ENCODE measurements around the gene HDGF. TPM values are rescaled to one million over a fixed set of nuclear protein-coding genes. Genes with fewer than 3 reads are reported as not detected.

The HDGF gene
- total RNA-seq, 8 experiments from 2014 or later: 93.4 to 328 (median 187) TPM

- in situ Hi-C loops (cut with MboI; ENCODE audit: low pct_unique_long_range_greater_than_20kb in 2 of 9, low sequenced_read_pairs in 9 of 9, unreplicated experiment in 9 of 9): no loop called here
Measured at GRCh38 chr1:156740237-156740740, 11.2 kb downstream of the HDGF start.

GRCh38 chr1:156738916-156739315, 12.6 kb downstream of the HDGF start:
- WGBS, 10 experiments: 67 to 100% (median 100%) methylated on average over 2 of the region's 2 CpGs; no CpG with 5 or more reads in 3 of the 10 experiments
- in situ Hi-C loops (cut with MboI; ENCODE audit: low pct_unique_long_range_greater_than_20kb in 2 of 9, low sequenced_read_pairs in 9 of 9, unreplicated experiment in 9 of 9): no loop called here
- H3K4me1 ChIP-seq (replicated peaks in 1 of 2): peaks cover 14 to 16% of the 10 kb centered on the region in 2 donors
- no peak for ATAC-seq (replicated peaks in 6 of 8)
- H3K27ac ChIP-seq: no peak overlapping the region
- no peak overlapping the region for H3K4me3 ChIP-seq

More at GRCh38 chr1:156740237-156740740, 11.2 kb downstream of the HDGF start:
- peak overlapping the region; percentile 58 to 80 (median 65) for H3K4me3 ChIP-seq
- 5 to 47% (median 15%) methylated on average over 2 to 7 of the region's 7 CpGs for WGBS, 10 experiments
- peak in 7 of 8 experiments; percentile 9 to 32 (median 23) for ATAC-seq (replicated peaks in 6 of 8)
- H3K4me1 ChIP-seq (replicated peaks in 1 of 2): peaks cover 14 to 16% of the 10 kb centered on the region in 2 donors
- peak overlapping the region; percentile 16 to 70 for H3K27ac ChIP-seq

GRCh38 chr1:156738407-156738806, 13.1 kb downstream of the HDGF start:
- ATAC-seq (replicated peaks in 6 of 8): no peak
- no peak overlapping the region for H3K27ac ChIP-seq
- H3K4me1 ChIP-seq (replicated peaks in 1 of 2): peaks cover 14 to 16% of the 10 kb centered on the region in 2 donors
- no peak overlapping the region for H3K4me3 ChIP-seq
- WGBS, 10 experiments: 87 to 100% (median 93%) methylated on average over 1 to 9 of the region's 10 CpGs; no CpG with 5 or more reads in 1 of the 10 experiments
- in situ Hi-C loops (cut with MboI; ENCODE audit: low pct_unique_long_range_greater_than_20kb in 2 of 9, low sequenced_read_pairs in 9 of 9, unreplicated experiment in 9 of 9): no loop called here

- Histone ChIP-seq H3K27ac (no peak overlapping the region), H3K4me1 (replicated peaks in 1 of 2) (peaks cover 10 to 12% of the 10 kb centered on the region in 2 donors), H3K4me3 (no peak overlapping the region)
- in situ Hi-C loops (cut with MboI; ENCODE audit: low pct_unique_long_range_greater_than_20kb in 2 of 9, low sequenced_read_pairs in 9 of 9, unreplicated experiment in 9 of 9): no loop called here
- ATAC-seq (replicated peaks in 6 of 8): peak in 1 of 8 experiments; percentile 15
- 84 to 100% (median 100%) methylated on average over 1 to 4 of the region's 20 CpGs; no CpG with 5 or more reads in 5 of the 10 experiments for WGBS, 10 experiments
Measured at GRCh38 chr1:156733989-156734584, 17.4 kb downstream of the HDGF start.

GRCh38 chr1:156728599-156729462, 22.6 kb downstream of the HDGF start, which contains the start of gene ISG20L2:
ISG20L2 (minus strand) TSS chr1:156728766; CDS start chr1:156727652, 1,114 bp downstream.
- WGBS, 10 experiments: 1 to 16% (median 8%) methylated on average over 3 to 36 of the region's 57 CpGs; no CpG with 5 or more reads in 1 of the 10 experiments
- Histone ChIP-seq H3K4me3 (peak within 1 kb of the TSS; percentile 59 to 86 (median 81)), H3K27ac (peak within 1 kb of the TSS; percentile 96), H3K4me1 (replicated peaks in 1 of 2) (peaks cover 37 to 39% of the 10 kb centered on the region in 2 donors)
- peak; percentile 87 to 93 (median 91) for ATAC-seq (replicated peaks in 6 of 8)
- in situ Hi-C loops (cut with MboI; ENCODE audit: low pct_unique_long_range_greater_than_20kb in 2 of 9, low sequenced_read_pairs in 9 of 9, unreplicated experiment in 9 of 9): no loop called here

GRCh38 chr1:156727926-156728598, 23.4 kb downstream of the HDGF start, which contains the start of gene METTL25B:
METTL25B (plus strand) TSS chr1:156728469; CDS start chr1:156729105, 636 bp downstream.
- ATAC-seq (replicated peaks in 6 of 8): peak; percentile 69 to 83 (median 78)
- WGBS, 10 experiments: 0 to 2% (median 0%) methylated on average over 5 to 27 of the region's 46 CpGs; no CpG with 5 or more reads in 2 of the 10 experiments
- Histone ChIP-seq H3K4me1 (replicated peaks in 1 of 2) (peaks cover 37 to 39% of the 10 kb centered on the region in 2 donors), H3K27ac (peak within 1 kb of the TSS; percentile 96), H3K4me3 (peak within 1 kb of the TSS; percentile 59 to 86 (median 81))
- in situ Hi-C loops (cut with MboI; ENCODE audit: low pct_unique_long_range_greater_than_20kb in 2 of 9, low sequenced_read_pairs in 9 of 9, unreplicated experiment in 9 of 9): no loop called here

- in situ Hi-C loops (cut with MboI; ENCODE audit: low pct_unique_long_range_greater_than_20kb in 2 of 9, low sequenced_read_pairs in 9 of 9, unreplicated experiment in 9 of 9): no loop called here
- Histone ChIP-seq H3K27ac (peak overlapping the region; percentile 96), H3K4me1 (replicated peaks in 1 of 2) (peaks cover 37 to 39% of the 10 kb centered on the region in 2 donors), H3K4me3 (peak overlapping the region; percentile 59 to 86 (median 81))
- no peak for ATAC-seq (replicated peaks in 6 of 8)
- WGBS, 10 experiments: 0 to 56% (median 25%) methylated on average over 1 to 7 of the region's 7 CpGs; no CpG with 5 or more reads in 1 of the 10 experiments
Measured at GRCh38 chr1:156727492-156727891, 24.0 kb downstream of the HDGF start.

GRCh38 chr1:156726549-156727226, 24.8 kb downstream of the HDGF start:
- in situ Hi-C loops (cut with MboI; ENCODE audit: low pct_unique_long_range_greater_than_20kb in 2 of 9, low sequenced_read_pairs in 9 of 9, unreplicated experiment in 9 of 9): no loop called here
- H3K4me3 ChIP-seq: peak overlapping the region; percentile 59 to 86 (median 81)
- no peak for ATAC-seq (replicated peaks in 6 of 8)
- H3K27ac ChIP-seq: no peak overlapping the region
- WGBS, 10 experiments: 0 to 52% (median 32%) methylated on average over 2 to 15 of the region's 15 CpGs; no CpG with 5 or more reads in 2 of the 10 experiments
- H3K4me1 ChIP-seq (replicated peaks in 1 of 2): peaks cover 37 to 39% of the 10 kb centered on the region in 2 donors

GRCh38 chr1:156725683-156726280, 25.7 kb downstream of the HDGF start:
- no peak overlapping the region for H3K27ac ChIP-seq
- peak overlapping the region; percentile 59 to 86 (median 81) for H3K4me3 ChIP-seq
- 0 to 36% (median 14%) methylated on average over 1 to 16 of the region's 18 CpGs for WGBS, 10 experiments
- H3K4me1 ChIP-seq (replicated peaks in 1 of 2): peaks cover 37 to 39% of the 10 kb centered on the region in 2 donors
- peak; percentile 37 to 49 (median 46) for ATAC-seq (replicated peaks in 6 of 8)
- in situ Hi-C loops (cut with MboI; ENCODE audit: low pct_unique_long_range_greater_than_20kb in 2 of 9, low sequenced_read_pairs in 9 of 9, unreplicated experiment in 9 of 9): no loop called here

- in situ Hi-C loops (cut with MboI; ENCODE audit: low pct_unique_long_range_greater_than_20kb in 2 of 9, low sequenced_read_pairs in 9 of 9, unreplicated experiment in 9 of 9): loop anchor here in 1 of 9 experiments (5.0 kb wide), 1 partner anchor 34 kb away; no protein-coding TSS in a partner anchor
Measured at GRCh38 chr1:156721535-156721934, 29.9 kb downstream of the HDGF start.

GRCh38 chr1:156721131-156721530, 30.3 kb downstream of the HDGF start:
- no peak for ATAC-seq (replicated peaks in 6 of 8)
- in situ Hi-C loops (cut with MboI; ENCODE audit: low pct_unique_long_range_greater_than_20kb in 2 of 9, low sequenced_read_pairs in 9 of 9, unreplicated experiment in 9 of 9): loop anchor here in 1 of 9 experiments (5.0 kb wide), 1 partner anchor 34 kb away; no protein-coding TSS in a partner anchor
- Histone ChIP-seq H3K4me1 (replicated peaks in 1 of 2) (peaks cover 12% of the 10 kb centered on the region in 2 donors), H3K27ac (no peak overlapping the region), H3K4me3 (no peak overlapping the region)
- 60 to 100% (median 77%) methylated on average over 1 to 2 of the region's 2 CpGs; no CpG with 5 or more reads in 6 of the 10 experiments for WGBS, 10 experiments

More at GRCh38 chr1:156721535-156721934, 29.9 kb downstream of the HDGF start:
- no peak overlapping the region for H3K27ac ChIP-seq
- ATAC-seq (replicated peaks in 6 of 8): no peak
- no peak overlapping the region for H3K4me3 ChIP-seq
- 83 to 100% (median 94%) methylated on average over 1 to 4 of the region's 4 CpGs; no CpG with 5 or more reads in 3 of the 10 experiments for WGBS, 10 experiments
- peaks cover 15 to 16% of the 10 kb centered on the region in 2 donors for H3K4me1 ChIP-seq (replicated peaks in 1 of 2)
